ENCODE data around the gene CPA3. TPM values are rescaled to one million over a fixed set of nuclear protein-coding genes. Genes with fewer than 3 reads are reported as not detected.

Gene CPA3
- total and polyA plus RNA-seq, 2 donors from 2014 or later = 47.9 TPM; not detected in 1

- Histone ChIP-seq H3K4me1 (ENCODE audit: control insufficient read depth in 2 of 3, insufficient read depth in 2 of 3, low read depth in 1 of 3, low read length in 3 of 3) (no peaks in the 10 kb centered on the region), H3K9ac (ENCODE audit: low read length in 3 of 3) (no peak overlapping the region), H3K9me3 (ENCODE audit: control insufficient read depth in 2 of 3, insufficient read depth in 1 of 3, low read length in 3 of 3) (no peaks in the 10 kb centered on the region), H3K4me3 (ENCODE audit: low read length in 3 of 3) (no peak overlapping the region), H3K27ac (ENCODE audit: low read depth in 2 of 2, low read length in 2 of 2) (no peak overlapping the region), H3K36me3 (ENCODE audit: control insufficient read depth in 2 of 3, insufficient read depth in 3 of 3, low read length in 3 of 3) (no peaks in the 10 kb centered on the region), H3K27me3 (ENCODE audit: control insufficient read depth, insufficient read depth, low read length) (no peaks in the 10 kb centered on the region)
- DNase-seq (no peak), FAIRE-seq (no peak)
- intact Hi-C loops (cut with DNase I) = no loop called here
- TF ChIP-seq CTCF (IDR thresholded peaks at IDR 0.05; ENCODE audit: borderline replicate concordance, extremely low read depth, insufficient read depth) = no peak
These were observed 41.6 kb downstream of the CPA3 start for GRCh38 chr3:148906667-148907066.

GRCh38 chr3:148911173-148911572 is 46.1 kb downstream of the CPA3 start:
- TF ChIP-seq CTCF (IDR thresholded peaks at IDR 0.05; ENCODE audit: borderline replicate concordance, extremely low read depth, insufficient read depth) = no peak
- H3K9me3 ChIP-seq (ENCODE audit: control insufficient read depth in 2 of 3, insufficient read depth in 1 of 3, low read length in 3 of 3) = no peaks in the 10 kb centered on the region
- no peaks in the 10 kb centered on the region for H3K27me3 ChIP-seq (ENCODE audit: control insufficient read depth, insufficient read depth, low read length)
- DNase-seq (no peak), FAIRE-seq (no peak)
- intact Hi-C loops (cut with DNase I) = no loop called here
- no peaks in the 10 kb centered on the region for H3K4me1 ChIP-seq (ENCODE audit: control insufficient read depth in 2 of 3, insufficient read depth in 2 of 3, low read depth in 1 of 3, low read length in 3 of 3)
- H3K36me3 ChIP-seq (ENCODE audit: control insufficient read depth in 2 of 3, insufficient read depth in 3 of 3, low read length in 3 of 3) = no peaks in the 10 kb centered on the region
- no peak overlapping the region for H3K27ac ChIP-seq (ENCODE audit: low read depth in 2 of 2, low read length in 2 of 2)
- H3K4me3 ChIP-seq (ENCODE audit: low read length in 3 of 3) = no peak overlapping the region
- H3K9ac ChIP-seq (ENCODE audit: low read length in 3 of 3) = no peak overlapping the region

- H3K36me3 ChIP-seq (ENCODE audit: control insufficient read depth in 2 of 3, insufficient read depth in 3 of 3, low read length in 3 of 3) = no peaks in the 10 kb centered on the region
- H3K27ac ChIP-seq (ENCODE audit: low read depth in 2 of 2, low read length in 2 of 2) = no peak overlapping the region
- DNase-seq = no peak
- intact Hi-C loops (cut with DNase I) = no loop called here
- H3K9me3 ChIP-seq (ENCODE audit: control insufficient read depth in 2 of 3, insufficient read depth in 1 of 3, low read length in 3 of 3) = no peaks in the 10 kb centered on the region
- no peaks in the 10 kb centered on the region for H3K4me1 ChIP-seq (ENCODE audit: control insufficient read depth in 2 of 3, insufficient read depth in 2 of 3, low read depth in 1 of 3, low read length in 3 of 3)
- TF ChIP-seq CTCF (IDR thresholded peaks at IDR 0.05; ENCODE audit: borderline replicate concordance, extremely low read depth, insufficient read depth) = no peak
- no peak overlapping the region for H3K9ac ChIP-seq (ENCODE audit: low read length in 3 of 3)
- no peak overlapping the region for H3K4me3 ChIP-seq (ENCODE audit: low read length in 3 of 3)
- H3K27me3 ChIP-seq (ENCODE audit: control insufficient read depth, insufficient read depth, low read length) = no peaks in the 10 kb centered on the region
- FAIRE-seq = no peak
These were observed 46.5 kb downstream of the CPA3 start for GRCh38 chr3:148911592-148911991.
